Aorta (tissue), 5 donors: ENCODE data around the gene CAPN9. TPM values are rescaled to one million over a fixed set of nuclear protein-coding genes. Genes with fewer than 3 reads are reported as not detected.

Source experiments
- ATAC-seq: fragments of 200-7000 bp; cut with Tn5 transposase; one replicate; pipeline ENCODE4 v1.9.1; 2022; ENCODE audit warnings: moderate library complexity; ENCODE audit not compliant: low FRiP score
- DNase-seq, 2 donors: peaks; one replicate each; pipeline ENCODE4 v3.0.0-alpha.2; 2020
- H3K27ac ChIP-seq, 2 donors: one replicate each; pipeline ENCODE4 v1.5.1; 2013; ENCODE audit warnings: low read length in 2 of 2, mild to moderate bottlenecking in 2 of 2, moderate library complexity in 2 of 2, control low read depth in 1 of 2, inconsistent platforms in 1 of 2, low read depth in 1 of 2
- H3K27me3 ChIP-seq, 2 donors: one replicate each; pipeline ENCODE4 v1.6.1; 2013; ENCODE audit warnings: control low read depth in 1 of 2, low read length in 1 of 2, mild to moderate bottlenecking in 1 of 2, moderate library complexity in 1 of 2; ENCODE audit not compliant: insufficient read depth in 2 of 2, control insufficient read depth in 1 of 2
- H3K36me3 ChIP-seq, 2 donors: one replicate each; pipeline ENCODE4 v1.6.1; 2013; ENCODE audit warnings: control low read depth in 1 of 2, low read length in 1 of 2, mild to moderate bottlenecking in 1 of 2; ENCODE audit not compliant: insufficient read depth in 2 of 2, control insufficient read depth in 1 of 2
- H3K4me1 ChIP-seq, 2 donors: one replicate each; pipeline ENCODE4 v1.6.1; 2013; ENCODE audit warnings: low read length in 2 of 2, control low read depth in 1 of 2, mild to moderate bottlenecking in 1 of 2, moderate library complexity in 1 of 2; ENCODE audit not compliant: insufficient read depth in 2 of 2, control insufficient read depth in 1 of 2
- H3K4me3 ChIP-seq, 2 donors: one replicate each; pipeline ENCODE4 v1.5.1; 2013; ENCODE audit warnings: low read length in 2 of 2, control low read depth in 1 of 2, mild to moderate bottlenecking in 1 of 2
- H3K9me3 ChIP-seq: one replicate; pipeline ENCODE4 v1.6.1; 2013; ENCODE audit warnings: mild to moderate bottlenecking, low read length; ENCODE audit not compliant: control insufficient read depth
- WGBS, 2 donors: extraction: QIAGEN DNeasy Blood & Tissue Kit; methylation state at CpG; one replicate each; pipeline ENCODE4 v1.1.7; 2013; 5-methylcytosine and 5-hydroxymethylcytosine counted together
- intact Hi-C, 2 donors: fragments of 100-400 bp; cut with DNase I; formaldehyde crosslinking; loops; one replicate each; pipeline versions ENCODE4 v1.14.2 to v1.15.0; 2022
- polyA plus RNA-seq, 2 donors: library from polyadenylated mRNA; stranded (reverse); fragments of 200-250 nt; gene quantifications; one replicate each; pipeline ENCODE4 v1.2.3, GENCODE V29; 2013
- total RNA-seq, 2 donors: library from RNA; stranded (reverse); fragmentation: NEBNext Ultra II Directional; extraction: Animal tissue kit (Norgen Biotek cat#: 25700); gene quantifications; one replicate each; pipeline ENCODE4 v1.2.1, GENCODE V29; 2021
- donor health status: healthy with polysubstance abuse.
- donor health status: Bipolar disorder and iron deficiency.
- donor health status: DM: no; HTN: no; CAD: no.
- donor health status: DM: no; HTN: no; CAD: no.
- donor health status: DM: yes; HTN: yes; CAD: no.

CAPN9 gene
- total and polyA plus RNA-seq, 4 donors, result 0.46 to 6.0 TPM; not detected in 2

DNA sequence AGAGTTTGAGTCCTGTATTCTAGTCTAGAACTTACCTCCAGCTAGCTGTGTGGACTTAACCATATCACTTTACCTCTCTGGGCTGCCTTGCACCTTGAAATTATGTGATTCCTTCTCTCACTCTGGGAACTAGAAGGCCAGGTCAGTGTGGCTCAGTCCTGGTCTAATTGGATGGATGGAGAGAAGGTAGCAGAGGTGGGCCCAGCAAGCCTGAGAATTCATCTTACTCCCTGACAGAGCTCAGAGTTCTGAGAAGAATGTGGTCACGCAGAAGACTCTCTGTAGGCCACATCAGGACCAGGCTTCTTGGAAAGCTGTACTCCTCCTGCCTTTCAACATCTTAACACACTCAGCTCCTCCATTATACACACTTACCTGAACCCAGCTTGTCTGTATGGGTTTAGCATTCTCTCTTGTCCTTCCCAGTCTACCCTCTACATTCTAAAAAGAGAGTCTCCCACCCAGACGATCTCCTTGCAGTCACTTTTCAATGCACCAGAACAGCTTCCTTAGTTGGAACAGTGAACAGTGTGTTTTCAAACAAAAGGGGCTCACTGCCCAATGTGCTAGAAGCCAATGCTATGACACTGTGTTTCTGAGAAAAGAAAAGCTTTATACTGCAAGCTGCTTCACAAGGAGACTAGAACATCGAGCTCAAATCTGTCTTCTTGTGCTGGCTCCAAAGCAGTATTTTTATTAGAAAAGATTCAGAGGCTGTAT is 60.5 kb downstream of the CAPN9 start:
- no peaks in the 10 kb centered on the region for H3K27me3 ChIP-seq
- H3K27ac ChIP-seq, result peak overlapping the region; percentile 47 to 78
- intact Hi-C loops, result loop anchor here (5.0 kb wide), 1 partner anchor 60 kb away; the partner anchor contains the start of gene C1orf198 (in 2 of the 2)
- no peaks in the 10 kb centered on the region for H3K4me1 ChIP-seq
- DNase-seq (no peak), ATAC-seq (peak; percentile 51)
- H3K36me3 ChIP-seq, result no peaks in the 10 kb centered on the region
- no peaks in the 10 kb centered on the region for H3K9me3 ChIP-seq
- WGBS, 2 donors, result 24 to 28% methylated on average over 3 of the region's 3 CpGs
- no peak overlapping the region for H3K4me3 ChIP-seq

DNA sequence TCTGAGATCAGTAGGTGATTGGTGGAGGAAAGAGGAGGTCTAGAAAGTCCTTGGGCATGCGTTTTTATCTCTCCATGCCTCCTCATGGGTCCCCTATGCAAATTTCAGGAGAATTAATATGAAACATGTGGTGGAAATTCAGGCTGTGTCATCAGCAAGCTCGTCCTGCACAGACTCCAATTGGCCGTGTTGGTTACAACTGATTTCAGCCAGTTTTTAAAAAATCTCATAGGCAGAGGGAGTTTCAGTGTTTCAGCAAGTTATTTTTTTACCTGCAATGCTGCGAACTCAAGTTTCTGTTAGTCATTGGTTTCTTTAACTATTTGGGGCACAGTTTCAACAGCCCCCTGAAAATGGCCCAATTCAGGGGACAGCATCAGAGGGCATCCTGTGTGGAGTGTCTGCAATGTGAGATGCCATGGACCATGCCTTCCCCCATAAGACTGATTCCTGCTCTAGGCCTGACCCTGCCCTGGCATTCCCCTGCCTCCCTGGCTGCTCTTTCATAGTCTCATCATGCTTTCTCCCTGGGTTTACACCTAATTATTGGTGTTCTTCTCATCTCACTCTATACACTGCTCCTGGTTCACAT is 61.2 kb downstream of the CAPN9 start:
- peak overlapping the region in 1 of 2 donors; percentile 47 for H3K27ac ChIP-seq
- ATAC-seq (peak; percentile 39), DNase-seq (no peak)
- H3K4me1 ChIP-seq, result no peaks in the 10 kb centered on the region
- no peaks in the 10 kb centered on the region for H3K27me3 ChIP-seq
- intact Hi-C loops, result loop anchor here (5.0 kb wide), 1 partner anchor 59 kb away; the partner anchor contains the start of gene C1orf198 (in 2 of the 2)
- WGBS, 2 donors, result 12 to 24% methylated on average over 4 of the region's 4 CpGs
- no peaks in the 10 kb centered on the region for H3K36me3 ChIP-seq
- no peak overlapping the region for H3K4me3 ChIP-seq
- no peaks in the 10 kb centered on the region for H3K9me3 ChIP-seq

DNA sequence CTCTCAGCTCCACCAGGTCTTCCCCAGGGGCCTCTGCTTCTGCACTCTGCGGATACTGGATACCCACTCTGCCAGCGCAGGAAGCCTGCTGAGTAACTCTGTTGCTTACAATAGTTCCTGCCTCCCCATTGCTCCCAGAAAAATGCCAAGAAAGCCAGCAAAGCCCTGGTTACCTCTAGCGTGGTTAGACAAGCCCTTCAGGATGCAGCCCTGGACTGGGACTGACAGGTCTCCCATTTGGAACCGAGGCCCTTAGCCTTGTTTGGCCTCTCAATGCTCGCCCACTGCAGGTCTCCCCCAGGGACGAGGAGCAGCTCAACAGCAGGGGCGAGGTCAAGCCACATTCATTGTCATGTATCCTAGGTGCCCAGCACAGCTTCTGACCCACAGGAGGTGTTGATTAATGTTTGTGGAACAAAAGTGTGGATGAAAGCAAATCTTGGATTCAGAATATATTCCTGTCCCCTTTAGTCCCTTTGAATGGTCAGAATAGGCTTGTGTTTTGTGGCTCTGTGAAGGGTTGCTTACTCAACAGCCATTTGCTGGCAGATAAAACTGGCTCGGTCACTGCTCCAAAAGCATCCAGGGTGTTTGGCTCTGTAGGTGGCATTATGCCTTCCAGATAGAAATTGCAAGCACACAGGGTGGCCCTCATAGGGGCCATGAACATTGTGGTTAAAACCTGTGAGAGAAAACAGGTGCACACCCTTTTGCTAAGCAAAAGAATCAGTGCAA is 62.2 kb downstream of the CAPN9 start:
- no peak overlapping the region for H3K27ac ChIP-seq
- no peaks in the 10 kb centered on the region for H3K27me3 ChIP-seq
- ATAC-seq (no peak), DNase-seq (no peak)
- whole genome bisulfite sequencing, 2 donors, result 78 to 85% methylated on average over 8 of the region's 8 CpGs
- H3K4me1 ChIP-seq, result no peaks in the 10 kb centered on the region
- no peaks in the 10 kb centered on the region for H3K36me3 ChIP-seq
- no peaks in the 10 kb centered on the region for H3K9me3 ChIP-seq
- intact Hi-C loops, result loop anchor here (5.0 kb wide), 1 partner anchor 58 kb away; the partner anchor contains the start of gene C1orf198 (in 2 of the 2)
- no peak overlapping the region for H3K4me3 ChIP-seq

DNA sequence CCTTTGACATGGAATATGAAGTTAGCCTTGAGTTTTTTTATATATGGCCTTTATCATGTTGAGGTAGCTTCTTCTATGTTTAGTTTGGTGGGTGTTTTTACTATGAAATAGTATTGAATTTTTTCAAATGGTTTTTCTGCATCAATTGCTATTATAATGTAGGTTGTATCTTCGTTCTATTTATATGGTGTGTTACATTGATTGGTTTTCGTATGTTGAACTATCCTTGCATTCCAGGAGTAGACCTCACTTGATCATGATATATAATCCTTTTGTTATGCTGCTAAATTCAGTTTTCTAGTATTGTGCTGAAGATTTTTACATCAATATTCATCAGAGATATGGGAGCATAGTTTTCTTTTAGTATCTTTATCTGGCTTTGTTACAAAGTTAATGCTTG is 65.4 kb downstream of the CAPN9 start:
- DNase-seq, result no peak
- 97% methylated on average over 2 of the region's 2 CpGs for WGBS, 2 donors
- Histone ChIP-seq H3K36me3 (no peaks in the 10 kb centered on the region), H3K4me1 (no peaks in the 10 kb centered on the region), H3K4me3 (no peak overlapping the region), H3K27me3 (no peaks in the 10 kb centered on the region), H3K9me3 (no peaks in the 10 kb centered on the region), H3K27ac (no peak overlapping the region)
- intact Hi-C loops, result no loop called here
- ATAC-seq, result no peak

DNA sequence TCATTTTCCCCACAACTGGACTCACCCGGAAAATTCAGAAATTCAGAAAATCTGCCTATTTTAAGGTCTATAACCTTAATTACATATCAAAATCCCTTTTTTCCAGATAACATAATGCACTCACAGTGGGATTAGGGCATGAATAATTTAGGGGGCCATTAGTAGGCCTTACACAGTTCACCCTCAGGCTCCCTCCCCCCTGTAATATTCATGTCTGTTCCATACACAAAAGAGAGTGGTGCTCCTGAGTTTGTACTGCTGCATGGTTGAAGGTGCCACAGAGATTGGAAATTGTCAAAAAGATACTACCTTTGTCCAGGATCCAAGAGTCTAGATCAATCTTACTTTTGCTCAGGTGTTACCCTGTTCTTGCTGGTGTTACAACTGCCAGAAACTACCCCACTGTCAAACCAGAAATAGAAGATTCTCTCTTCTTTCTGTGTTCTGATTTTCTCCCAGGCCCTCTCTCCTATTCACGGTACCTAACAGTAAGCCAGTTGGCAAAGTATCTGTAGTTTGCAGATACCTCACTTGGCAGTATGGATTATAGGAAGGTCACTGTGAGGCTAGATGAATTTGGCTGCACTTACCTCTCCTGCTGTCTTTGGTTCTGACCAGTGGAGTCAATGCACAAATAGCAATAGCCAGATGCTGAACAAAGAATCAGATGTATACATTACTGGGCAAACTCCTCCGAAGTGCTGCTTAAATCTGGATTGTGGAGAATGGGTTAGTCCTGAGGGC is 67.9 kb downstream of the CAPN9 start:
- H3K4me1 ChIP-seq, result no peaks in the 10 kb centered on the region
- H3K9me3 ChIP-seq, result no peaks in the 10 kb centered on the region
- no peak for DNase-seq
- no peaks in the 10 kb centered on the region for H3K27me3 ChIP-seq
- no peak for ATAC-seq
- no peaks in the 10 kb centered on the region for H3K36me3 ChIP-seq
- intact Hi-C loops, result no loop called here
- no peak overlapping the region for H3K27ac ChIP-seq
- 65 to 66% methylated on average over 3 of the region's 3 CpGs for WGBS, 2 donors
- no peak overlapping the region for H3K4me3 ChIP-seq

DNA sequence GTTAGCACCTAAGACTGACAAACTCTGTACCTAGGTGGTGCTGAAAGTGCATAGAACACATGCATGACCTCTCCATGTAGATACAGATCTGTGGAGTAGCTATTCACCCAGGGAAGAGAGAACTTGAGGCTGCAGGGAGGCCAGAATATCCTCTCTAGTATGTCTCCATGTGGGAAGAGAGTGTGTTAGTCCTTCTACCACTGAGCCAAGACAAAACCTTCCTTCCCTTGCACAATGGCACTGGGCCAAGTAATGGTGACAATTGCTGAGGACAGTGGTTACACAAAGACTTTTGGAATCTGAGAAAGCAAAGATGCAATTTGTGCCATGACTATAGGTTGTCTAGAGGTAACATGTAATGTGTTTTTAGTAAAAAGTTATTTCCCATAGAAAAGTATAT is 68.8 kb downstream of the CAPN9 start:
- no peaks in the 10 kb centered on the region for H3K4me1 ChIP-seq
- no peak overlapping the region for H3K4me3 ChIP-seq
- no peak overlapping the region for H3K27ac ChIP-seq
- H3K9me3 ChIP-seq, result no peaks in the 10 kb centered on the region
- intact Hi-C loops, result no loop called here
- no peaks in the 10 kb centered on the region for H3K27me3 ChIP-seq
- DNase-seq, result no peak
- ATAC-seq, result no peak
- no peaks in the 10 kb centered on the region for H3K36me3 ChIP-seq

DNA sequence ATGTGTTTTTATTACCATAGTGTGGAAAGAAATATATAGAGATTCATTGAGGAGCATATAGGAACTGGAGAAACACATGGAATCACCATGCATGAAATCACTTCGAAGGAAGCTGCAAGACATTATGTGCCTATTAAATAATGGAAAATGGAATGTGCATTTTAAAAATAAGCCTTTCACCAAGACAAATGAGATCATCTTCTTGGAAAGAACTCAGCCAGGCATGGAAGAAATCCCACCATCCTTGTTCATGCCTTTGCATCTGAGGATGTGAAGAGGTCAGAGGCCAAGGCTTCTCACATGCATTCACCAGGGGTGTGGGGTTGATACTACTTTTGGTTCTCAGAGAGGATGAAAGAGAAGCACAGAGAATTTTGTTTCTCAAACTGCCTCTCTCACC is 71.2 kb downstream of the CAPN9 start:
- 35 to 36% methylated on average over 1 of the region's 1 CpG for WGBS, 2 donors
- Histone ChIP-seq H3K27me3 (no peaks in the 10 kb centered on the region), H3K9me3 (no peaks in the 10 kb centered on the region), H3K4me3 (no peak overlapping the region), H3K27ac (no peak overlapping the region), H3K4me1 (no peaks in the 10 kb centered on the region), H3K36me3 (no peaks in the 10 kb centered on the region)
- DNase-seq (no peak), ATAC-seq (no peak)
- intact Hi-C loops, result no loop called here

DNA sequence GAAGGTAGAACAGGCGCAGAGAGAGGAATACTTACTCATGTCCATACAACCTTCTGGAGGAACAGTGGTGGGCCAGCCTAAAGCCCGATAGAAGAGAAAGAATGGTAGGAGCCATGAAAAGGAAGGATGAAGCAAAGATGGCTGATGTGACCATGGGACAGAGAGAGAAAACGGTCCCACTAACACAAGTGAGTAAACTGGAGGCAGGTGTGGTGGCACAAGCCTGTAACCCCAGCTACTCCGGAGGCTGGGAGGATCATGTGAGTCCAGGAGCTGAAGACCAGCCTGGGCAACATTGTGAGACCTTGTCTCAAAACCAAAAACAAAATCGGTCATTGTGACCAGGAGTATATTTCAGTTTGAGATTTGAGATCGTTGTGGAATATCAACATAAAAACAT is 71.7 kb downstream of the CAPN9 start:
- no peak for ATAC-seq
- WGBS, 2 donors, result 95% methylated on average over 6 of the region's 6 CpGs
- intact Hi-C loops, result no loop called here
- H3K27me3 ChIP-seq, result no peaks in the 10 kb centered on the region
- no peaks in the 10 kb centered on the region for H3K36me3 ChIP-seq
- H3K4me1 ChIP-seq, result no peaks in the 10 kb centered on the region
- no peak for DNase-seq
- H3K4me3 ChIP-seq, result no peak overlapping the region
- H3K9me3 ChIP-seq, result no peaks in the 10 kb centered on the region
- no peak overlapping the region for H3K27ac ChIP-seq
